ENCODE data around the gene MOCOS.

Gene MOCOS

DNA sequence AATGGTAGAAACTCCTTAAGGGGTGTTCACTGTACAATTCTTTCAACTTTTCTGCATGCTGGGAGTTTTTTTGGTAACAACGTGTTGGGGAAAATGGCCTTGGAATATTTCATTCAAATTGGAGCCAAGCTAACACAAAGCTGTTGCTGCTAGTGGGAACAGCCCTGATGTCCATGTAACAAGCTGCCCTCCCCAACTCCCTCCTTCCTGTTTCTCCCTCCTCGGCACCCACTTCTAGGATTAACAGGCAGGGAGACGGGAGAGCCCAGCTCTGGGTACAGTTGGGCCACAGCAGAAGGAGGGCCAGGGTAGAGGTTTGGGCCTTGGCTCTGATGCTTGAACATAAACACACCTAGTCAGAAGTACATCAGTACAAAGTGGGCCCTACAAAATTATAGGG is 9.4 kb upstream of the MOCOS start:
- DNase-seq (ENCODE audit: low spot score), result no peak

DNA sequence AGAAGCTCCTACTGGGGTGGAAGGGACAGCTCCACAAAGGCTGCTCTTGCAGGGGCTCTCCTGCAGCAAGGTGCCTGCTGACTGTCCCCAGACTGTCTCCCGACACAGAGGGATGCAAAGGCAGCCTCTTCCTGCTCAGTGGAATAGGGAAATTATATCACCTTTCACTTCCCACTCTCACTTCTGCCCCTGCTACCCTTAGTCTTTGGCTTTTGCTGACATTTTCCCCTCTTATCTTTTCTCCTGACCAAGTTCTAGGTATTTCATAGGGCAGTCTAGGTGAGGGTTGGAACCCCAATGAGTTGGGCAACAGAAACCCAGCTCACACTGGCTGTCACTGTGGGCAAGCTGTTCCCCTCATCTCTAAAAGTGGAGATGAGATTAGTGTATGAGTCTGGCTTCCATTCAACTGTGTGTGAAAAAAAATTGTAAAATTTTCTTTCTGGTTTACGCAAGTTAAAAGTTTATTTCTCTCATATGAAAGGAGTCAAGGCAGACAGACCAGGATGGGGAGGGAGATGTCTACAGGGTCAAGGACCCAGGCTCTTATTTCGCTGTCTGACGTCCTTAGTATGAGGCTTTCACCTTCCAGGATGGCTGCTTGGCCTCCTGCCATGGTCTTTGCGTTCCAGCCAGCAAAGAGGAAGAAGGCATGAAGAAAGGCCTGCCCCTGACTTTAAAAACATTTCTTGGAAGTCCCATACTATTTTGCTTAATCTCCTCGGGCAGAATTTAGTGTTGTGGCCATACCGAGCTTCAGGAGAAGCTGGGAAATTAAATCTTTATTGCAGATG is 7.5 kb upstream of the MOCOS start:
- DNase-seq (ENCODE audit: low spot score), result peak; percentile 46

DNA sequence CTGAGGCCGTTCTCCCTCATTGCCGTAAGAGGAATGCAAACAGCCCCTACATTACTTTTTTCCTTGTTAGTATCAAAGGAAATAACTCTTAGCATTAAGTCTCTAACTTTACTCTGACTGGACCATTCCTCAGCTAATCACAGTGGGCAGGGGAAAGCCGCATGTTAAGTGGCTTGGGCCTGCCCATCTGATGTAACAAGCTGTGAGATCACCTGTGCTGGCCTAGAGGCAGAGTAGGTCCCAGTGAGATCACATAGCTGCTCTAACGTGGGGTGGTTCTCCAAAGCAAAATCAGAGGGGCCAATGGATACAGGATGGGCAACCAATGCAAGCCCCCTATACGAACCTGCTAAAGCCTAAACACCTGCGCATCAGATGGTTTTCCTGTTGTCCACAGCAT is 5.9 kb upstream of the MOCOS start:
- DNase-seq (ENCODE audit: low spot score), result no peak

DNA sequence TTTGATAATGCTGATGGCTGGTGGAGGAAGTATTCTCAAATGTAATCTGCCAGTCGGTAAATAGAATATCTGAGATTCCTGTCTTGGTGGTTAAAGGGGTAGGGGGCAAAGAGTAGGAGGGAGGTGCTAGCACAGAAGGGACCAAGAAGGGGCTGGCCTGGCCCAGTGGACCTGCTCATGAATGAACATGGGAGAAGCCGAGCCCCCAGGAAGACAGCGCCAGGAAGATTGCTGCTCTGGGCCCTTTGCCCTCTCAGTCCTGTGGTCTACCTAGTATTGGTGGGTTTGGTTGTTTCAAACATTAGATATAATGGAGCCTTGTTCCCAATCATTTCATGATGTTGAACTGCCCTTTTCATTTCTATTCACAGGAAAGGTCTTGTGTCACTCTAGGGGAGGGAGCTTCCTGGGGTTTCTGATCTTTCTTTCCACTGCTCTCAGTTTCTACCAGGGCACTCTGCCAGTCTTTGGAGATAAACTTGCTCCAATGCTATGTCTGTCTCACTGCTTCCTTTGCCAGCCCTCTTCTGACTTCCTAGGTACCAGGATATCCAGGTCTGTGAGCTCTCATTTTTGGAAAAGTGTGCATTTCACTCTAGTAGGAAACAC is 5.3 kb upstream of the MOCOS start:
- DNase-seq (ENCODE audit: low spot score), result no peak

DNA sequence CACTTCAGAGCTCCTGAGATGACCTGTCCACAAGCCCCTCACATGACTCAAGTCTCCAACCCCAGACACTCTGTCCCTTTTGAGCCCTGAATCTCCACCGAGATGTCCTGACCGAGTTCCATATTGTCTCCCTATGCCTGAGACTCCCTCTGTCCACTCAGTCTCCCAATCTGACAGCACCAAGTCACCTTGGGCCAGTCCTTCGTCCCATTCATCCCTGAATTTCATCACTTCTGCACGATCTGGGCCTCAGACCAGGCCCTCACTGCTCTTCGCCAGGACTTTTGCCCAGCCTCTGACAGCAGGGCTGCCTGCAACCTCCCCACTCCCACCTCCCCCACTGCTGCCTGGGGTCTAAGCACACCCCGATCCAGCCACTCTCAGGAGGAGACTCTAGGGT is 4.3 kb upstream of the MOCOS start:
- DNase-seq (ENCODE audit: low spot score), result no peak

DNA sequence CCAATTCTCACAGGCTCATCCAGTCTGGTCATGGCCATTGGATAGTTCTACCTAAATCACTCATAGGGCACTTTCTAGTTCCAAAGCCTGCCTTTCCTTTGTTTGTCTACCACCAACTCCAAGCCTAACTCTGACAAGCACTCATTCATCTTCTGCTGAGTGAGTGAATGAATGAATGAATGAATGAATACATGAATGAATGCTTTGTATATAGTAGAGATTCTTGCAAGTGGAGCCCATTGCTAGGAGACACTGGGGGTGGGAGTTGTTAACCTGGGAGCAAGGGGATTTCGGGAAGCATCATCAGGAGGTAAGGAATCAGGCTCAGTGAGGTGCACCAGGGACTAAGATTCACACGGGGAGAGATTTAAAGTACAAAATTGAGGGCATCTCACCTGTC is 3.3 kb upstream of the MOCOS start:
- DNase-seq (ENCODE audit: low spot score), result no peak

DNA sequence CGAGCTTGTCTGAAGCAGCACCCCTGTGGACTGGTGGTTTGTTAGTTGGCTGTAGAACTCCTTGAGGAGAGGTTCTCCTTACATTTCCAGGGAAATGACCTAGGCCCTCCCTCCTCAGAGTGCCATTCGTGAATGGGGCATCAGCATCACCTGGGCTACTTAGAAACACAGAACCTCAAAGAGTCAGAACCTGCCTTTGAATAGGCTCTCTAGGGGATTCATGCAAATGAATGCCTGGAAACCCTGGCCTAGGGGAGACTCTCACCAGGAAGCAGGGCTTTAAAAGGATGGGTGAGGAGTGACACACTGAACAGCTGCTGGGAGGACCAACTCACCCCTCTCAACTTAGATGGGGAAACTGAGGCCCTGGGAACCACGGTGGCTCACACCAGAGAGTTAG is 2.1 kb upstream of the MOCOS start:
- DNase-seq (ENCODE audit: low spot score), result no peak

DNA sequence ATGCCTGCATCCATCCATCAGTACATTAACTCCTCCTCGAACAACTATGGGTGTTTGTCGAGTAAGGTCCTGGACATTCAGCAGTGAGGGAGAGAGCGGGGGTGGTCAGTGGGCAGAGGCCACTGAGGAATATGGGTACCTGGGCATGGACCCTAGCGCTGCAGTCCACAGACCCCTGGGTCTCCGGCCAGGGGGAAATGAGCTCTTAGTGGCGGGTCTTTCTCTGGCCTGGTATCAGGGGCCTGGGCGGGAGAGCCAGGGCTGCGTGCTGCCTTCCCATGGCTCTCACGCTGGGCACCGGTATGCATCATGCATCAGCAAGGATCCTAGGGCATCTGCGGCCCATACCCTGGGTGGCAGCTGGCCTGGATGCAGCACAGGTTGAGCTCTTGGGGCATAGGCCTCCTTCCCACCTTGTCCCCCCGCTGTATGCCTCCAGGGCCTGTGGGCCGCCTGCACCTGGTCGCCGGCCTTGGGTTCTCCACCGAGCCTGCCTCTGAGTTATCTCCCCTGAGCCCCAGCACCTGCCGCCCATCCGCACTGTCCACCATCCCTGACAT is 1.3 kb upstream of the MOCOS start:
- no peak for DNase-seq (ENCODE audit: low spot score)

DNA sequence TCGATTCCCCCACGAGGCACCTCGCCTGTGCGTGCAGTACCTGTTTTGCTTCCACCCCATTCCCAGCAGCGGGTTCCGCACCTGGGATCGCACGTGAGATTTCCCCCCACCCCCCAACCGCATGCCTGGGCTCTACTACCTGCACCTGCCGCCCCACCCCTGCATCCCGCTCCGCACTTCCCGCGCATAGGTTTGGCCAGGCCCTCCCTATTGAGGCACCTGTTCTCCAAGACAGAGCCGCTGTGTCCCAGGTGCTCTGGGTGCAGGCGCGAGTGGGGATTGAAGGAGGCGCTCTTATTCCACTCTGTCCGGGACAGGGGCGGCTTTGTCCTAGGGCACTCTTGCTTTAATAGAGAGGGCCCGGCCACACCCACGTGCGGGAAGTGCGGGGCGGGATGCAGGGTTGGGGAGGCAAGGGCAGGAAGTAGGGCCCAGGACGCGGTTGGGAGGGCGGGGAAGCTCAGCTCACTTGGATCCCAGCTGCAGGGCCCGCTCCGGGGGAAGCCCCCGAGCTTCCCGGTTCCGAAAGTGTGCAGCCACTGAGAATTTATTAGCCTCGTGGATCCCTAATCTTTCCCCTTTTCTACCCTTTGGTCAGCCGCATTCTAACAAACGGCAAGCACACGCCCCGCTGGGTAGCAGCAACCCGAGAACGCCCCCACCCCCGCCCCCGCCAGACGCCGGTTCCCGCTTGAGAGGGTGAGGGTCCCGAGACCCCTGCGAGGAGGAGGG is 670 bp upstream of the MOCOS start:
- DNase-seq (ENCODE audit: low spot score), result peak; percentile 45

DNA sequence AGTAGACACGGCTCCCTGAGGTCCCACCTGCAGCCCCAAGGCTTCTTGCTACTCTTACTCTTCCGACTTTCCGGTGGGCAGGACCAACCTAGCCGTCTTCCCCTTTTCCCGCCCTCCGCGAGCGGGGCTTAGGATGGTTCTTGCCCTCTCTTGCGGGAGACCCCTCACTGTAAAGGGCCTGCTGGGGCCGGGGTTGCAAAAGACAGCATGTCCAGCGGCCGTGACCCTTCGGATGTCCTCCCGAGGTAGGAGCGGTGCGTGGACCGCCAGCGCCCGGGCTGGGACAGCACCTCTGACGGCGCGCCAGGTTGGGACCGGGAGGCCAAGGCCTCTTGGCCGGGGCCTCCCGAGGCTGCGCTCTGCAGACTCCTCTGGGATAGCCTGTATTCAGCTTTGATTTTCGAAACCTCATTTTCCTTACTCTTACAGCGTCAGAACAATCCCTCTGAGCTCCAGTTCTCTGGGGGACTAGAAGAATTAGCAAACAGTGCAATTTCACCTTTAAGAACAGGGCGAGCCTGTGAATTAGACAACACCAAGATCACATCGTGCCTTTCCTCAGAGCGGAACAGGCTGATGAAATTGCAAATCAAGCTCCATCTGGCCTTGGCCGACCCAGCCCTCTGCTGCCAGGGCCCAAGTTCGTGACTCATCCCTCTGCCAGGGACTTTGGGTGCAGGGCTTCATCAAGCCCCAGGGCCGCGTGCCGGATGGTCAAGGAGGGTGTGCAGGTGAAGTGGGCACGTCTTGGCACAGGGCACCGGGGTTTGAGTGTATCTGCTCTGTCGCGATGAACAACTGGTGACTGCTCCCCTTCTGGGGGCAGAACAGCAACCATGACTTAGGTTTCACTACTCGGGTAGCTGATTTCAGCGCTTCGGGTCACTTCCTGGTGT is 777 bp downstream of the MOCOS start:
- no peak for DNase-seq (ENCODE audit: low spot score)

DNA sequence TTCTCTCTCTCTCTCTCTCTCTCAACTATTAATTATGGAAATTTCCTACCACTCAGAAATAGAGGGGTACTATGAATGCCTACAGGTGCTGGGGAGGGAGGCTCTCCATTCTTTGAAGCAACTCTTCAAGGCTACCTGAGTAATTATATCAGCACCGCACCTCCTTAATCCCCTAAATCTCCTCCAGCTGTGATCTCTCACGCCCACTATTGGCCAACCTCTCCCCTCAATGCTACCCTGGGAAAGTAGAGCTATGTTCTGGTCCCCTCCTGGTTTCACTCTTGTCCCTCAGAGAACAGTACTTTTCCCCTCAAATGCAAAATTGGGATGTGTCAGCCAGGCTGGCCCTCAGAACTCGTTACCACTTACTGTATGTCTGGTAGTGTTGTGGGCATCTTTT is 1.6 kb downstream of the MOCOS start:
- no peak for DNase-seq (ENCODE audit: low spot score)

DNA sequence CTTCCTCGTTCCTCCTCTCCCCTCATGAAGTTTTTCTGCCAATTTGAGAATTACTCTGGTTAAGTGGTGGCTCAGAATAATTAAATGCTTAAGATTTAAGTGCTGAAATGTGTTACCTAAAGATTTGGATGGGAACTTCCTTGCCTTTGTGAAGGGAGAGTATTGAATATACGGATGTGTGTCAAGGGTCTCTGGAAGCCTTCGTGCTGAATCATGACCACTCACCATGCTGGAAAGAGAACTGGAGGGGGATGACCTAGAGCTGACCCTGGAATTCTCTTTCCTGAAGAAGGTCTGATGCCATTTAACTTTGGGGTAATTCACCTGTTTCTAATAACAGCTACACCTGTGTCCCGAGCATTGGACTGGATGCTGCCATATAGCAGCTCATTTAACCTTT is 2.2 kb downstream of the MOCOS start:
- DNase-seq (ENCODE audit: low spot score), result no peak

DNA sequence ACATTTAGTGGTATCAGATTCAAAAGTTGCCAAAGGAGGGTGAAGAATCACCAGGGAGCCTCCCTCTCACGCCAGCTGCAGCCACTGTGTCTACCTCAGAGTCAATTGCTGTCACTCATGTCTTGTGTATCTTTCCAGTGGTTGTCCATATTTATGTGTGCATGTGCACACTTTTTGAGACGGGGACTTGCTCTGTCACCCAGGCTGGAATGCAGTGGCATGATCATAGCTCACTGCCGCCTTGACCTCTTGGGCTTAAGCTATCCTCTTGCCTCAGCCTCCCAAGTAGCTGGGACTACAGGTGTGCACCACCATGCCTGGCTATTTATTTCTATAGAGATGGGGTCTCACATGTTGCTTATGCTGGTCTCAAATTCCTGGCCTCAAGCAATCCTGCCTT is 4.0 kb downstream of the MOCOS start:
- DNase-seq (ENCODE audit: low spot score), result no peak

DNA sequence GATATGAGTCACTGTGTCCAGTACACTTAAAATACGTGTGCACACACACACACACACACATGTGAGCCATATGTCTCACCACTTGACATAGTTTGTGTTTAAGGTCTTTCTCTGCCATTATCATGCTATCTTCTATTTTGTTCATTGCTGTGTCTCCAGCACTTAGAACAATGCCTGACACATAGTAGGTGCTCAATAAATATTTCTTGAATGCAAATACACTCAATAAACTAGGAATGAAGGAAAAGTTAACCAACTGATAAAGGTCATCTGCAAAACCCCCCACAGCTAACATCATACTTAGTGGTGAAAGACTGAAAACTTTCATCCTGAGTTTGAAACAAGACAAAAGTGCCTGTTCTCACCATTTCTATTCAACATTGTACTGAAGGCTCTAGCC is 4.4 kb downstream of the MOCOS start:
- DNase-seq (ENCODE audit: low spot score), result no peak

DNA sequence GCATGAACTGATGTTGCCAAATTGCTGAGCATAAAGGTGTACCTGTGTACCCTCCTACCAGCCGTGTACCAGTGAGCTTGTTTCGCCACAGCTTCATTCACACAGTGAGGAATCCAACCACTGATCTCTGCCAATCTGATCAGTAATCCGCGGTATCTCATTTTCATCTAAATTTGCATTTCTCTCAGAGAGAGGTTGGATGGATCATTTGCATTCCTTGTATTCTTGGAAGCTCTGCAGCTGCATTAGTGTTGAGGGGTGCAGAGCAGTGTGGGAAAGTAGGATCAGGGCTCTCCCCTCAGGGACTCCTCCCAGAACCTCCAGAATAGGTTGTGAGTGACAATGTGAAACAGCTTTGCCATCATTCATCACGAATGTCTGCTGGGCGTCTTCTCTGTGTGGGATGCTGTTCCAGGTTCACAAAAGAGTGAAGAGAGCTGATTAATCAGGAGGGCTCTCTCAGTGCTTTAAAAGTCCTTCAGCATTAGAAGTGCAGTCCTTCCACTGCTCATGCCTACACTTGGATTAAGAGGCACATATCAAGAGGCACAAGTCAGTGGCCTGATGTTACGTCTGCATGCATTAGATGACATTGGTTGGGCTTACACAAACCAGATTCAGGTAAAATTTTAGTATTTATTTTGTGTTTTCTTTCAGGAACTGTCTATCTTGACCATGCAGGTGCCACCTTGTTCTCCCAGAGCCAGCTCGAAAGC is 7.5 kb downstream of the MOCOS start:
- DNase-seq (ENCODE audit: low spot score), result no peak

DNA sequence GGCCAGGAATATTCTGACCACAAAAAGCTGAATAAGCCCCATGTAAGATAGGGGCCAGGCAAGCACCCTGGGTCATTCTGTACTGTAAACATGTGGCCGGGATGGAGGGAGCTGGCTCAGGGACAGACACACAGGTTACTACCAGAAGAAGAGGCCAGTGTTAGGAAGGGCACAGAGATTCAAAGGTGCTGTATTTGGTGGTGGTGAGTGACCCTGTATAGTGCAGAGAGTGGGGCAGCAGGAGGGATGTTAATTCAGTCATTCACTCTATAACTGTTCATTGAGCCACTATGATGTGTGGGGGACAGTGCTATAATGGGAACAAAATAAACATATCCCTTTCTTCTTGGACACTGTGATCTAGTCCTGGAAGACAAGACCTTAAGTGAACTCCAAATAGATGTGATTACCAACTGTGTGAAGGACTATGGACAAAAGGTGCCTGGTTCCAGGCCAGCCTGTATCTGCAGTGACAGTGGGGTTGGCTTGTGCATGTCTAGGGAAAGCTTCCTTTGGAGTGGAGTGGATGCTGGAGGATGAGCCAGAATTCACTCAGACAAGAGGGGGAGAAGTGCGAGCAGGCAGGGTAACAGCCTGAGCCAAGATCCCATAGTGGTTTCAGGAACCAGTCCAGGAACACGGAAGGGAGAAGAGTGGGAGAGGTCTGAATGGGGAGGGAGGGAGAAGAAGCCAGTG is 8.3 kb downstream of the MOCOS start:
- DNase-seq (ENCODE audit: low spot score), result no peak

DNA sequence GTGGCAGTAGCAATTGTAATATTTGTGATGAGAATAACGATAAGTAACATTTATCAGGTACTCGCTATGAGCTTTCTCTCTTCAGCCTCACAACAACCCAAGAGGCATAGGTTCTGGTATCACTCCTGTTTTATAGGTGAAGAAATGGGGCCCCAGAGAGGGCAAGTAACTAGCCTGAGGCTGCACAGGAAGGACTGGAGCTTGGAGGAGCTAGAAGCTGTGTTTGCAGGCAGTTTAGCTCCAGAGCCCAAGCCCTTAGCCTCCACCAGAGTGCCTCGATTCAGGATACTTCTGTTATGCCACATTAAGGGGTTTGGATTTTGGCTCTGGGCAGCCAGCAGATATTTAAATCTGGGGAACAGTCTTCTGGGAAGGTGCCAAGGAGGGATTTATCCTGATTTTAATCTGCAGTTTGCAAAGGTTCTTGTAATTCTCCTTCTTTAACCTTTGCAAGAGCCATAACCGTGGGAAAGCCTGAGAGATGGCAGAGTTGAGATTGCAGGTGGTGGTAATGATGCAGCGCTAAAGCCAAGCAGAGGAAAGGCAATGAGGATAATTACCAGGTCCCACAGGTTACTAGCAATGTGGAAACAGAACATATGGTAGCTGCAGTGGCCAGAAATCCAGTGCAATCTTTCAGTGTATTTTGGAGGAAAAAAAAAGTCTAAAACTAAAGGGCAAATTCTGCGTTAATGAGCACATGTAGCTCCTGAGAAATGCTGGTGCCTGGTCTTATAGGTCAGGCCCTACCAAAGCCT is 9.1 kb downstream of the MOCOS start:
- DNase-seq (ENCODE audit: low spot score), result no peak

DNA sequence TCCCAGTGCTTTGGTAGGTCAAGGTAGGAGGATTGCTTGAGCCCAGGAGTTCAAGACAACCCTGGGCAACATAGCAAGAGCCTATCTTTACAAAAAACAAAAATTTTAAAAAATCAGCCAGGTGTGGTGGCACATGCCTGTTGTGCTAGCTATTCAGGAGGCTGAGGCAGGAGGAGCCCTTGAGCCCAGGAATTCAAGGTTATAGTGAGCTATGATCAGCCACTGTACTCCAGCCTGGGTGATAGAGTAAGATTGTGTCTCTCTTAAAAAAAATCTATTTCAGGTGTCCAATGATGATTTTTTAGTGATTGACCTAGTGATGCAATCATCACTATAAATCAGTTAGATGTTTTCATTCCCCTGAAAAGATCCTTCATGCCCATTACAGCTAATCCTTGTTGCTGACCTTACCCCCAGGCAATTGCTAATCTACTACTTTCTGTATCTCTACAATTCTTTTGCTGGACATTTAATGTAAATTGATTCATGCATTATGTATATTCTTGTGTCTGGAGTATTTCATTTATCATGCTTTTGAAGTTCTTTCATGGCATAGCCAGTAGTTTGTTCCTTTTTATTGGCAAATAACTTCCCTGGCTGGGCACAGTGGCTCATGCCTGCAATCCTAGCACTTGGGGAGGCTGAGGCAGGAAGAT is 10.3 kb downstream of the MOCOS start:
- DNase-seq (ENCODE audit: low spot score), result no peak

DNA sequence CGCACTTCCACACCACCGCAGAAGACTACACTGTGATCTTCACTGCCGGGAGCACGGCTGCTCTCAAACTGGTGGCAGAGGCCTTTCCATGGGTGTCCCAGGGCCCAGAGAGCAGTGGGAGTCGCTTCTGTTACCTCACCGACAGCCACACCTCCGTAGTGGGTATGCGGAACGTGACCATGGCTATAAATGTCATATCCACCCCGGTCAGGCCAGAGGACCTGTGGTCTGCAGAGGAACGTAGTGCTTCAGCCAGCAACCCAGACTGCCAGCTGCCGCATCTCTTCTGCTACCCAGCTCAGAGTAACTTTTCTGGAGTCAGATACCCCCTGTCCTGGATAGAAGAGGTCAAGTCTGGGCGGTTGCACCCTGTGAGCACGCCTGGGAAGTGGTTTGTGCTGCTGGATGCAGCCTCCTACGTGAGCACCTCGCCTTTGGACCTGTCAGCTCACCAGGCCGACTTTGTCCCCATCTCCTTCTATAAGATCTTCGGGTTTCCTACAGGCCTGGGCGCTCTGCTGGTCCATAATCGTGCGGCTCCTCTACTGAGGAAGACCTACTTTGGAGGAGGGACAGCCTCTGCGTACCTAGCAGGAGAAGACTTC is 12.5 kb downstream of the MOCOS start:
- DNase-seq (ENCODE audit: low spot score), result no peak

All from hepatic stellate cell (primary cell).